MM.1S (cell line): ENCODE measurements around the gene BOK.

ENCODE experiments used
- CTCF ChIP-seq: fragments of 300-600 bp; sonication (generic); IDR thresholded peaks from 2 replicates; pipeline ENCODE4 v1.5.1; 2016; ENCODE audit warnings: antibody characterized with exemption, low read length, mixed read lengths
- EZH2 ChIP-seq: fragments of 300-600 bp; sonication (generic); optimal IDR thresholded peaks from 2 replicates; pipeline ENCODE3; 2017; ENCODE audit warnings: low read depth, mild to moderate bottlenecking, antibody characterized with exemption, low read length, mixed read lengths
- EZH2phosphoT487 ChIP-seq: fragments of 300-600 bp; sonication (generic); IDR thresholded peaks from 2 replicates; pipeline ENCODE4 v1.6.1; 2018; ENCODE audit warnings: antibody characterized with exemption, low read length

DNA sequence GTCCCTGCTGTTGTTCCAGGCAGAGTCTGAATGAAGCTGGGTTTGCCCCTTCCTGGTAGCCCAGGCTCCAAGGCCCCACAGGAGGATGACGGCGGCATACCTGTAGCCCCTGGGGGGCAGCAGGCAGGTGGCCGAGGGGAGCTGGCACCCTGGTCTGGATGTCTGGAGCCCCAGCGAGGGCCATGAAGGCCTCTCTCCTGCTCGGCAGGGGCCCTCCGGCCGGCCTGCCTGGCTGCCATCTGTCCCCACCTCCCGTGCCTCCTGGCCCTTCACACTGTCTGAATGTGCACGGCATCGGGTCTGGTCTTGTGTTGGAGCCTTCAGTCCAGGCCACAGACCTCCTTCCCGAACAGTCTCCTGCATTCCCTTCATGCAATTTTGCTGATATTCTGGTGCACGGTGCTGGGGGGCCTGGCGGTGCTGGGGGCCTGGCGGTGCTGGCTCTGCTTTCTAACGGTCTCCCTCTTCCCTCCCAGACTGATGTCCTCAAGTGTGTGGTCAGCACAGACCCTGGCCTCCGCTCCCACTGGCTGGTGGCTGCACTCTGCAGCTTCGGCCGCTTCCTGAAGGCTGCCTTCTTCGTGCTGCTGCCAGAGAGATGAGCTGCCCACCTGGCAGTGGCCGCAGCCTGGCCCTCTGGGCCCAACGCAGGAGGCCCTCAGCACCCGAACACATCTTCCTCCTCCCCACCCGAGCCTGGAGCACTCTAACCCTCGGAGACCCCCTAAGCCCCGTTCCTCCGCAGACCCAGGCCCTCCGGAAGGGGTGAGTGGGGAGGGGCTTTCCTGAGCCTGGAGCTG lies 13.5 kb downstream of the BOK start:
- TF ChIP-seq CTCF (no peak), EZH2 (no peak), EZH2phosphoT487 (no peak)
